Glomerular visceral epithelial cell (primary cell): Measurements from ENCODE around the gene COX6B2.
"Not testable (repeated sequence)": the region's sequence is repeated elsewhere in the genome, so short reads cannot be mapped to it uniquely, and the experiment has no call there.

Experiments
- DNase-seq: peaks from one replicate; pipeline ENCODE4 v3.0.0-alpha.2; 2016; ENCODE audit errors: extremely low spot score

Gene COX6B2

GRCh38 chr19:55341595-55342531, 12.7 kb downstream of the COX6B2 start:
- DNase-seq = no peak

DNA sequence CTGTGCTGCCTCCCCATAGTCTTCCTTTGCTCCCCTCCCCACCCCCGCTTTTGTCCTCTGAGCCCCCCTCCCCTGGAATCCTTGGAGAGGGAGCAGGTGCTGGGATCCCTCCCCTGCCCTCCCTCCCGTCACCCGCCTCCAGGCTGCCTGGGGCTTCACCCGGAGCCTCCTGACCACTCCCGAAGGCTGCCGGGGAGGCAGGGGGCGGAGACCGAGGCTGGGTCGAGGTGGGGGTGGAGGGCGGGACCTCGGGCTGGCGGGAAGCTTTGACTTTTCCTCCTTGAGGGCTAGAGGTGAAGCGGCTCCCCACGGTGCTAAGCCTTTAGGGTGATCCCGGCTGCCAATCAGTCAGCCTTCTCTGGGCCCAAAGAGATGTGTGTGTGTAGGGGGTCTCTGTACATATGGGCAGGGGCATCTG, 13.3 kb downstream of the COX6B2 start:
- DNase-seq = peak; percentile 76

- DNase-seq = no peak
These were observed 13.8 kb downstream of the COX6B2 start for GRCh38 chr19:55340784-55341147.

DNA sequence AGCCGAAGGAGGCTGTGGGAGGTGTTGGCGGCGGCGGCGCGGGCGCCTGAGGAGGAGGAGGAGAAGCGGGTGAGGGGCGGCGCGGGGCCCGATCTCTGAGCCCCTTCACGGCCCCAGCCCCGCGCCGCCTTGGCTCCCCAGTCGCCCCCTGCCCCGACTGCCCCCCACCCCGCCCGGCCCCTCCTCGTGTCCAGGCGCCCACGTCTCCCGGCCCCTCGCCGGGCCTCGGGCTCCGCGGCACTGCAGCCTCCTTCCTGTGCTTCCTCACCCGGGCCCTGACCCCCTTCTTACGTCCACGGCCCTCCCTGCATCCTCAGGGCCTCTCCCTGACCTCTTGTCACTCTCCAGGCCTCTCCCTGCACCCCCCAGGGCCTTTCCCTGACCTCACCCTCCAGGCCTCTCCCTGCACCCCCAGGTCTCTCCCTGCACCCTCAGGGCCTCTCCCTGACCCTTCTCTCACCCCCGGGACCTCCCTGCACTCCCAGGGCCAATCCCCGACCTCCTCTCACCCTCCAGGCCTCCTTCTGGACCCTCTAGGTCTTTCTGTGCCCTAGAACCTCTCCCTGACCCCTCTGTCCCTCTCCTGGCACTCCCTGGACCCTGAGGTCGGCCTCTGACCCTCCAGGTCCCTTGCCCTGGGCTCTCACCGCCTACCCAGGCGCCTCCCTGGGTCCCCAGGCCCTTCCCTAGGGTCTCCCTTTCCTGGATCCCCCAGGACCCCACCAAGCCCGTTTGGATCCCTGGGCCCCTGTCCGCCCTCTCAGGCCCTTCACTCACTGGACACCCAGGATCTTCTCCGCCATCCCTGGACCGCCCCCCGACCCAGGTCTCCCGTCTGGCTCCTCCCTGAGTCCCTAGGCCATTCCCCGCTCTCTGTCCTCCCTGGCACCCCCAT, 14.4 kb downstream of the COX6B2 start:
- no peak for DNase-seq

- peak; percentile 100 for DNase-seq
These were observed 15.2 kb downstream of the COX6B2 start, which contains the start of gene KMT5C for GRCh38 chr19:55339105-55339888. KMT5C (plus strand) TSS chr19:55339876; CDS start chr19:55341937, 2,061 bp downstream.

DNA sequence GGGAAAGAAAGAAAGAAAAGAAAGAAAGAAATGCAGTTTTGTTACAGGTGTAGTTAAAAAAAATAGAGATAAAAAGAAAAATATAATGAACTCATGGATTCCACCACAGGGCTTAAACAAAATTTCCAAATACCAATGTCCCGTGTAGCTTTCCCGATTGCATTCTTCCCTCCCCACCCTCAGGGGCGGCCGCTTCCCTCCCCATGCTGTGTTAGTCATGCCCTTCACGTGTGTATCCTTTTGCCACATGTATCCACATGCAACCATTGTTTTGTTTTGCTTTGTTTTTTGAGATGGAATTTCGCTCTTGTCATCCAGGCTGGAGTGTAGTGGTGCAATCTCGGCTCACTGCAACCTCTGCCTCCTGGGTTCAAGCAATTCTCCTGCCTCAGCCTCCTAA, 18.4 kb downstream of the COX6B2 start:
- DNase-seq = no peak

GRCh38 chr19:55333870-55334269, 20.6 kb downstream of the COX6B2 start:
- no peak for DNase-seq

GRCh38 chr19:55329791-55330190, 24.7 kb downstream of the COX6B2 start:
- not testable (repeated sequence) for DNase-seq

GRCh38 chr19:55328774-55329318, 25.7 kb downstream of the COX6B2 start:
- not testable (repeated sequence) for DNase-seq

DNA sequence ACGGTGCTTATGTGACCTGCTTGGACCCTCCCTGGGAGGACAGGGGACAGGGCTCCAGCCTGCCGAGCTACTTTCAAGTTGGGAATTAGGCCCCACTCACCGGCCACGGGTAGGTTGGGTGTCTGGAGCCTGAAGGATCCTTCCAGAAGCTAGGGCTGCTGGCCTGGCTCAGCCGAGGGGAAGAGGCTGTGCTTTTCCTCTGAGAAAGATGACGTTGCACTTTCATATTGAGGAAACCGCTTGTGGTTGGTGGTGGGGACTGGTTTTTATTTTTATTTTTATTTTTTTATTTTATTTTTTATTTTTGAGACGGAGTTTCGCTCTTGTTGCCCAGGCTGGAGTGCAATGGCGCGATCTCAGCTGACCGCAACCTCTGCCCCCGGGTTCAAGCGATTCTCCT, 29.3 kb downstream of the COX6B2 start, which contains the start of gene TMEM150B:
TMEM150B (minus strand) TSS at position 170 of the 400 bp plus-strand sequence. CDS start 4,305 bp downstream, outside the sequence.
- no peak for DNase-seq

GRCh38 chr19:55324662-55325061, 29.9 kb downstream of the COX6B2 start:
- DNase-seq = no peak

DNA sequence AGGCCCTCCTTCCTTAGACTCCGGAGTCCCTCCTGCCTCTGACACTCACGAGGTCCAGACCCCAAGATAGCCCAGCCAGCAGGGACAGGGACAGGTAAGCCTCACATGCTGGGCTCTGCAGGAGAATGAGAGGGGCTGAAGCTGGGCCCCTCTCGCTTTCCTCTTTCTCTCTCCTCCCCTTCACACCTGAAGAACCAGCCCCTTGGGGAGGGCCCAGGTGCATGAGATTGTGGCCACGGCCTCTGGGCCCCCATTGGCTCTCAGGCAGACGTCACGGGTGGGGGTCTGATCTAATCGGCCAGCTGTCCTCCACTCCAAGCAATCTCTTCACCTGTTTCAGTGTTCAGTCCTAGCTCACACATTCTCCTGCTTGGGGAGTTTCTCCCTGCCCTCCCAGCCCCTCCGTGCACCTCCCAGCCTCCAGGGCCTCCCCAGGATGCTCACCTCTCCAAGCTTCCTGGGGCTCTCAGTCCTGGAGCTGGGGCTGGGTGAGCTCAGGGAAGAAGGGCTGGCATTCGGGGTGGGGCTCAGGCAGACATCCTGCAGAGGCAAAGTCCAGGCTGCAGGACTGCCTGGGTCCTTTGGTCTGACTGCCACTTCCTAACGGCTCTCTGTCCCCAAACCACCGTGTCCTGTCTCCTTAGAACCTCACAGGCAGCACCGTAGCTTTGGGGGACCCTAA, 32.2 kb downstream of the COX6B2 start:
- DNase-seq = no peak

GRCh38 chr19:55321466-55322137, 32.9 kb downstream of the COX6B2 start:
- no peak for DNase-seq

DNA sequence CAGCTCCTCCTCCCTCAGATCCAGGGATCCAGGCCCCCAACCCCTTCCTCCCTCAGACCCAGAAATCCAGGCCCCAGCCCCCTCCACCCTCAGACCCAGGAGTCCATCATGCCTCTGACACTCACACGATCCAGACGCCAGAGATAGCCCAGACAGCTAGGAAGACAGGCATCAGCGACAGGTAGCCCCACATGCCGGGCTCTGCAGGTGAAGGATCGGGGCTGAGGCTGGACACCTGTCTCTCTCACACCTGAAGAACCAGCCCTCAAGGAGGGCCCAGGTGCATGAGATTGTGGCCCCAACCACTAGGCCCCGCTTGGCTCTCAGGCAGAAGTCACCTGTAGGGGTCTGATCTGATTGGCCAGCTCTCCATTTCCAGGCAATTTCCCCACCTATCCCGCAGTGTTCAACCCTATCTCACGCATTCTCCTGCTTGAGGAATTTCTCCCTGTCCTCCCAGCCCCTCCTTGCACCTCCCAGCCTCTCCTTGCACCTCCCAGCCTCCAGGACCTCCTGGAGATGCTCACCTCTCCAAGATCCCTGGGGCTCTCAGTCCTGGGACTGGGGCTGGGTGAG, 33.6 kb downstream of the COX6B2 start:
- DNase-seq = no peak

DNA sequence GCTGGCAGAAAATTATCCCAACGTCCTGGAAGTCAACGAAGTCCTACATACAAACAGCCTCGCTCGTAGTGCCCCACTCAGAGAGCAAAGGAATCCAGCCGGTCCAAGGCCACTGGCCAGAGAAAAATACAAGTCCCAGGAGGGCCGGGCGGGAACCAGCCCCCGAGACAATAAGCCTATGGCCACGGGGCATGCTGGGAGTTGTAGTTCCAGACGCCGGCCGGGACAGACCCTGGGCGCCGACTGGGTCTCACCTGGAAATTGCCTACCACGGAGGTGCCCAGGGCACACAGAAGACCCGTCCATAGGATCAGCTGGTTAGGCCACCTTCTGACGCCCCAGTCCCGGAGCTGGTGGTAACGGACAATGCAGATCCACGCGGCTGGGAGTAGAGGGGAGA, 34.7 kb downstream of the COX6B2 start:
- no peak for DNase-seq

DNA sequence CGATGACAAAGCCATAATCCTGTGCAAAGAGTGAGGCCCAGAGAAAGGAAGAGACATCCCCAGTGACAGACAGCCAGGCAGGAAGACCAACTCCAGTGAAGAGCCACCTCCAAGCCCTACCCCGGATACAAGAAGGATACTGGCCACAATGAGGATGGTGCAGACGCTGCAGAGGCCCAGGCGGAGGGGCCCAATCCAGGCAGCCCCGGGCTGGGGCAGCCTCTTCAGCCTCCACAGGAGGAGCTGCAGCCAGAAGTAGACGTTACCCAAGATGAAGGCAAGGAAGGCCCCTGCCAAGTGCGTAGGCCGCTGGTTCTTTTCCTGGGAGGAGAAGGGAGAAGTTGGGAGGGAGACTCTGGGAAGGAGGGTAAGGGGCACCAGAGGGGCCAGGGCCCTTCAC, 37.9 kb downstream of the COX6B2 start:
- DNase-seq = no peak

- no peak for DNase-seq
These were observed 38.5 kb downstream of the COX6B2 start for GRCh38 chr19:55315956-55316525.

GRCh38 chr19:55314396-55314795, 40.1 kb downstream of the COX6B2 start:
- DNase-seq = no peak
